SK-N-SH treated with all-trans-retinoic acid at 6 μM for 48 hours (cell line): Measurements from ENCODE around the gene SQSTM1.

ENCODE experiments used
- ATAC-seq: fragments of 200-7000 bp; cut with Tn5 transposase; 3 replicates; pipeline ENCODE4 v1.9.1; 2020; ENCODE audit warnings: mild to moderate bottlenecking, moderate library complexity
- ARNTL ChIP-seq: fragments of 450-650 bp; formaldehyde crosslinking; IDR thresholded peaks from 2 replicates; pipeline ENCODE4 v1.5.0; 2020; ENCODE audit warnings: low read depth, mild to moderate bottlenecking, moderate library complexity, borderline replicate concordance
- BACH2 ChIP-seq: fragments of 250-450 bp; sonication (Bioruptor Pico); IDR thresholded peaks from 2 replicates; pipeline ENCODE4 v1.9.0; 2021; ENCODE audit warnings: mild to moderate bottlenecking, borderline replicate concordance
- CSDC2 ChIP-seq: fragments of 250-450 bp; sonication (Bioruptor Pico); IDR thresholded peaks from 2 replicates; pipeline ENCODE4 v1.5.0; 2020; ENCODE audit warnings: mild to moderate bottlenecking, moderate library complexity
- ESRRG ChIP-seq: fragments of 250-450 bp; sonication (Bioruptor Pico); IDR thresholded peaks from 2 replicates; pipeline ENCODE4 v1.6.1; 2021; ENCODE audit warnings: mild to moderate bottlenecking
- ISL1 ChIP-seq: fragments of 250-450 bp; sonication (Bioruptor Pico); IDR thresholded peaks from 2 replicates; pipeline ENCODE4 v2.1.2; 2022; ENCODE audit warnings: mild to moderate bottlenecking, moderate library complexity
- OSR1 ChIP-seq: fragments of 250-450 bp; sonication (Bioruptor Pico); IDR thresholded peaks from 2 replicates; pipeline ENCODE4 v1.8.0; 2022; ENCODE audit warnings: moderate library complexity, mild to moderate bottlenecking, inconsistent platforms
- PATZ1 ChIP-seq: fragments of 250-450 bp; sonication (Bioruptor Pico); IDR thresholded peaks from 2 replicates; pipeline ENCODE4 v1.8.0; 2020; ENCODE audit warnings: mild to moderate bottlenecking, moderate library complexity, borderline replicate concordance
- PPARA ChIP-seq: fragments of 250-450 bp; sonication (Bioruptor Pico); IDR thresholded peaks from 2 replicates; pipeline ENCODE4 v1.5.0; 2020; ENCODE audit warnings: mild to moderate bottlenecking, borderline replicate concordance
- RARB ChIP-seq: fragments of 250-450 bp; sonication (Bioruptor Pico); IDR thresholded peaks from 2 replicates; pipeline ENCODE4 v1.8.0; 2021; ENCODE audit warnings: mild to moderate bottlenecking, moderate library complexity
- SNAI2 ChIP-seq: fragments of 250-450 bp; sonication (Bioruptor Pico); IDR thresholded peaks from 2 replicates; pipeline ENCODE4 v1.5.0; 2020; ENCODE audit warnings: mild to moderate bottlenecking, moderate library complexity
- TCF4 ChIP-seq: fragments of 250-450 bp; sonication (Bioruptor Pico); IDR thresholded peaks from 2 replicates; pipeline ENCODE4 v1.8.0; 2021; ENCODE audit warnings: mild to moderate bottlenecking, moderate library complexity, borderline replicate concordance
- TOX ChIP-seq: fragments of 250-450 bp; sonication (Bioruptor Pico); IDR thresholded peaks from 2 replicates; pipeline ENCODE4 v1.8.0; 2021; ENCODE audit warnings: mild to moderate bottlenecking, moderate library complexity, borderline replicate concordance
- TSHZ2 ChIP-seq: fragments of 250-450 bp; sonication (Bioruptor Pico); IDR thresholded peaks from 2 replicates; pipeline ENCODE4 v1.5.0; 2020; ENCODE audit warnings: mild to moderate bottlenecking, moderate library complexity
- ZC3H10 ChIP-seq: fragments of 250-450 bp; sonication (Bioruptor Pico); IDR thresholded peaks from 2 replicates; pipeline ENCODE4 v1.5.1; 2021; ENCODE audit warnings: mild to moderate bottlenecking, moderate library complexity
- ZFP3 ChIP-seq: fragments of 250-450 bp; sonication (Bioruptor Pico); IDR thresholded peaks from 2 replicates; pipeline ENCODE4 v1.5.0; 2020; ENCODE audit warnings: mild to moderate bottlenecking, moderate library complexity
- ZFP30 ChIP-seq: fragments of 450-650 bp; formaldehyde crosslinking; IDR thresholded peaks from 2 replicates; pipeline ENCODE4 v1.5.0; 2022; ENCODE audit warnings: mild to moderate bottlenecking, moderate library complexity
- ZNF565 ChIP-seq: fragments of 450-650 bp; formaldehyde crosslinking; conservative IDR thresholded peaks from 2 replicates; pipeline ENCODE4 v1.5.0; 2020; ENCODE audit warnings: low read depth, mild to moderate bottlenecking, moderate library complexity
- ZNF70 ChIP-seq: fragments of 450-650 bp; formaldehyde crosslinking; IDR thresholded peaks from 2 replicates; pipeline ENCODE4 v1.5.0; 2020; ENCODE audit warnings: mild to moderate bottlenecking, moderate library complexity
- ZNF8 ChIP-seq: fragments of 450-650 bp; formaldehyde crosslinking; IDR thresholded peaks from 2 replicates; pipeline ENCODE4 v1.5.0; 2020; ENCODE audit warnings: mild to moderate bottlenecking, moderate library complexity
- TF ChIP-seq, protein P1 (sequence below): fragments of 250-450 bp; sonication (Bioruptor Pico); IDR thresholded peaks from 2 replicates; pipeline ENCODE4 v1.5.1; 2020; ENCODE audit warnings: low read depth, mild to moderate bottlenecking, moderate library complexity
- TF ChIP-seq, protein P2 (sequence below): fragments of 250-450 bp; sonication (Bioruptor Pico); IDR thresholded peaks from 2 replicates; pipeline ENCODE4 v1.8.0; 2021; ENCODE audit warnings: low read depth, mild to moderate bottlenecking, moderate library complexity, borderline replicate concordance

SQSTM1 gene

GRCh38 chr5:179882338-179882737, 61.6 kb downstream of the SQSTM1 start:
- no peak for ATAC-seq
- no peak for TF ChIP-seq TCF4
- TF ChIP-seq ZFP3, result no peak
- TF ChIP-seq OSR1 (CRISPR knock-in tag), result no peak
- no peak for TF ChIP-seq ZC3H10 (CRISPR knock-in tag)
- TF ChIP-seq ZNF565, result no peak
- TF ChIP-seq PATZ1 (CRISPR knock-in tag), result no peak
- no peak for TF ChIP-seq SNAI2 (CRISPR knock-in tag)
- TF ChIP-seq RARB, result no peak
- no peak for TF ChIP-seq PPARA (CRISPR knock-in tag)

DNA sequence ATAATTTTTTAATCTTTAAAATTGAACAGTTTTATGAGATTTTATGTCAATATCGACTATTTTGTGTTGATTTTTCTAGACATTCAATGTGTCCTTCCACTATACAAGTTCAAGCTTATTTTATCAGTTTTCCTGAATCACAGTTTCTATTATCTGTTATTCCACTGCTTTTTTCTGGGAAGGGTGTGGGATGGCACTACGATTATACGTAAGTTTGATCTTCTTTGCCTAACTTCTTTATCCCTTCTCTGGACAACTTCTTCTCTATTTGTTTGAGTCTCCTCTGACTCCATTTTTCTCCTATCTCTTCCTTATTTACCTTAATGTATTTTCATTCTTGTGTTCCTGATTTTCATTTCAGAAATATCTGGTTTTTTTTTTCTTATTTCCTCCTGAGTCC, 62.5 kb downstream of the SQSTM1 start:
- no peak for TF ChIP-seq ZFP3
- TF ChIP-seq BACH2 (CRISPR knock-in tag), result no peak
- no peak for TF ChIP-seq PPARA (CRISPR knock-in tag)
- no peak for ATAC-seq

DNA sequence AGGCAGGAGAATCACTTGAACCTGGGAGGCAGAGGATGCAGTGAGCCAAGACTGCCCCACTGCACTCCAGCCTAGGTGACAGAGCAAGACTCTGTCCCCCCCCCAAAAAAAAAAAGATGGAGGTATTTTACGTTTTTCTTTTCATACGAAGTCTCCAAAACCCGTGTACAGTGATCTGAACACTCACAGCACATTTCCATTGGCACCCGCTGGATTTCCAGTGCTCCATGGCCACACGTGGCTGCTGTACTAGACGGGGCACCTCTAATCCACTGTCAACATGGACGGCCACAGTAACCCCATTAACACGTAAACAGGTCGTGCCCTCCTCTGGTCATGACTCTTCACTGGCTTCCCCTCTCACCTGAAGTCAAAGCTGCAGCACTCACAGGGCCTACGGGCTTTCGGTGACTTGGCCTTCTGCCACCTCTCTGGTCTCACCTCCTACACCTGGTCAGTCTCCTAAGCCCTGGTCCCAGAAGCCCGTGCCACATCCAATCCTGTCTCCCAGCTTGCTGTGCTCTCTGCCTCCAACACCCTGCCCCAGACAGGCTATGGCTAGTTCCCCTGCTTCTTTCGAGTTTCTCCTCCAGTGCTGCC, 64.9 kb downstream of the SQSTM1 start:
- no peak for ATAC-seq
- no peak for TF ChIP-seq ZNF565
- TF ChIP-seq, protein P1, sequence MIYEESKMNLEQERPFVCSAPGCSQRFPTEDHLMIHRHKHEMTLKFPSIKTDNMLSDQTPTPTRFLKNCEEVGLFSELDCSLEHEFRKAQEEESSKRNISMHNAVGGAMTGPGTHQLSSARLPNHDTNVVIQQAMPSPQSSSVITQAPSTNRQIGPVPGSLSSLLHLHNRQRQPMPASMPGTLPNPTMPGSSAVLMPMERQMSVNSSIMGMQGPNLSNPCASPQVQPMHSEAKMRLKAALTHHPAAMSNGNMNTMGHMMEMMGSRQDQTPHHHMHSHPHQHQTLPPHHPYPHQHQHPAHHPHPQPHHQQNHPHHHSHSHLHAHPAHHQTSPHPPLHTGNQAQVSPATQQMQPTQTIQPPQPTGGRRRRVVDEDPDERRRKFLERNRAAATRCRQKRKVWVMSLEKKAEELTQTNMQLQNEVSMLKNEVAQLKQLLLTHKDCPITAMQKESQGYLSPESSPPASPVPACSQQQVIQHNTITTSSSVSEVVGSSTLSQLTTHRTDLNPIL (CRISPR knock-in tag), result no peak
- TF ChIP-seq, all 23 proteins: peak for 0

GRCh38 chr5:179886190-179886911, 65.6 kb downstream of the SQSTM1 start:
- TF ChIP-seq ZFP30 (CRISPR knock-in tag), result no peak
- TF ChIP-seq OSR1 (CRISPR knock-in tag), result no peak
- TF ChIP-seq ESRRG (CRISPR knock-in tag), result no peak
- no peak for TF ChIP-seq CSDC2 (CRISPR knock-in tag)
- TF ChIP-seq, protein P1 (CRISPR knock-in tag), result no peak
- no peak for TF ChIP-seq ZNF70 (CRISPR knock-in tag)
- no peak for TF ChIP-seq ZNF8 (CRISPR knock-in tag)
- TF ChIP-seq ARNTL, result no peak
- no peak for TF ChIP-seq ZFP3
- TF ChIP-seq RARB, result no peak
- no peak for TF ChIP-seq PPARA (CRISPR knock-in tag)
- no peak for TF ChIP-seq PATZ1 (CRISPR knock-in tag)
- TF ChIP-seq, protein P2, sequence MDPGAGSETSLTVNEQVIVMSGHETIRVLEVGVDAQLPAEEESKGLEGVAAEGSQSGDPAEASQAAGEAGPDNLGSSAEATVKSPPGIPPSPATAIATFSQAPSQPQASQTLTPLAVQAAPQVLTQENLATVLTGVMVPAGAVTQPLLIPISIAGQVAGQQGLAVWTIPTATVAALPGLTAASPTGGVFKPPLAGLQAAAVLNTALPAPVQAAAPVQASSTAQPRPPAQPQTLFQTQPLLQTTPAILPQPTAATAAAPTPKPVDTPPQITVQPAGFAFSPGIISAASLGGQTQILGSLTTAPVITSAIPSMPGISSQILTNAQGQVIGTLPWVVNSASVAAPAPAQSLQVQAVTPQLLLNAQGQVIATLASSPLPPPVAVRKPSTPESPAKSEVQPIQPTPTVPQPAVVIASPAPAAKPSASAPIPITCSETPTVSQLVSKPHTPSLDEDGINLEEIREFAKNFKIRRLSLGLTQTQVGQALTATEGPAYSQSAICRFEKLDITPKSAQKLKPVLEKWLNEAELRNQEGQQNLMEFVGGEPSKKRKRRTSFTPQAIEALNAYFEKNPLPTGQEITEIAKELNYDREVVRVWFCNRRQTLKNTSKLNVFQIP (CRISPR knock-in tag), result no peak
- no peak for TF ChIP-seq TOX (CRISPR knock-in tag)
- TF ChIP-seq ZC3H10 (CRISPR knock-in tag), result no peak
- TF ChIP-seq ISL1 (CRISPR knock-in tag), result no peak
- no peak for TF ChIP-seq TSHZ2 (CRISPR knock-in tag)
- ATAC-seq, result no peak
